ENCODE measurements around the gene BAD.
"Not testable (repeated sequence)": the region's sequence is repeated elsewhere in the genome, so short reads cannot be mapped to it uniquely, and the experiment has no call there.

The BAD gene

GRCh38 chr11:64314805-64315561, 30.5 kb upstream of the BAD start:
- no peak for DNase-seq

- DNase-seq = no peak
Measured at GRCh38 chr11:64314146-64314804, 29.8 kb upstream of the BAD start.

GRCh38 chr11:64313491-64314145, 29.2 kb upstream of the BAD start:
- DNase-seq = no peak

GRCh38 chr11:64312947-64313346, 28.5 kb upstream of the BAD start:
- DNase-seq = no peak

- DNase-seq = not testable (repeated sequence)
Measured at GRCh38 chr11:64307795-64308194, 23.3 kb upstream of the BAD start.

- no peak for DNase-seq
Measured at GRCh38 chr11:64306876-64307622, 22.6 kb upstream of the BAD start.

- DNase-seq = no peak
Measured at GRCh38 chr11:64306563-64306875, 22.1 kb upstream of the BAD start.

- no peak for DNase-seq
Measured at GRCh38 chr11:64305691-64306562, 21.5 kb upstream of the BAD start.

- DNase-seq = peak; percentile 84
Measured at GRCh38 chr11:64305075-64305690, 20.7 kb upstream of the BAD start, which contains the start of gene ESRRA. TSS of gene ESRRA (plus strand) at chr11:64305524. CDS start at chr11:64307180, 1,656 bp downstream.

GRCh38 chr11:64304316-64305072, 20.0 kb upstream of the BAD start:
- peak; percentile 63 for DNase-seq

GRCh38 chr11:64304032-64304315, 19.5 kb upstream of the BAD start:
- no peak for DNase-seq

- DNase-seq = no peak
Measured at GRCh38 chr11:64303109-64304031, 18.9 kb upstream of the BAD start.

GRCh38 chr11:64299847-64300648, 15.6 kb upstream of the BAD start, which contains the start of gene CATSPERZ:
TSS of gene CATSPERZ (plus strand) at chr11:64300358. CDS start at chr11:64300411, 53 bp downstream.
- no peak for DNase-seq

- DNase-seq = no peak
Measured at GRCh38 chr11:64298966-64299846, 14.7 kb upstream of the BAD start.

GRCh38 chr11:64297699-64298358, 13.4 kb upstream of the BAD start:
- DNase-seq = no peak

- no peak for DNase-seq
Measured at GRCh38 chr11:64296830-64297698, 12.6 kb upstream of the BAD start.

GRCh38 chr11:64296236-64296635, 11.8 kb upstream of the BAD start:
- no peak for DNase-seq

All from SIG-M5 (cell line).